A673 (cell line): ENCODE measurements around the gene PREX1.

Experiments
- CTCF ChIP-seq: fragments of 300-800, 200-600 bp; sonication (generic); conservative IDR thresholded peaks from 2 replicates; pipeline ENCODE4 v1.5.1; 2017; ENCODE audit warnings: low read depth, mild to moderate bottlenecking, antibody characterized with exemption, low read length, moderate library complexity, mixed read lengths
- EZH2 ChIP-seq: fragments of 200-600 bp; sonication (generic); IDR thresholded peaks from 2 replicates; pipeline ENCODE4 v1.6.1; 2017; ENCODE audit warnings: borderline replicate concordance, low read depth, mild to moderate bottlenecking, mixed read lengths, antibody characterized with exemption, low read length; ENCODE audit not compliant: poor library complexity, severe bottlenecking

- TF ChIP-seq CTCF (no peak), EZH2 (no peak)
Observed at GRCh38 chr20:48626226-48626937, 201.4 kb downstream of the PREX1 start.
